ENCODE results near the gene RNF220. TPM values are rescaled to one million over a fixed set of nuclear protein-coding genes. Genes with fewer than 3 reads are reported as not detected.

Gene RNF220
- total and polyA plus RNA-seq, 10 donors = 59.0 to 126 (median 71.7) TPM

DNA sequence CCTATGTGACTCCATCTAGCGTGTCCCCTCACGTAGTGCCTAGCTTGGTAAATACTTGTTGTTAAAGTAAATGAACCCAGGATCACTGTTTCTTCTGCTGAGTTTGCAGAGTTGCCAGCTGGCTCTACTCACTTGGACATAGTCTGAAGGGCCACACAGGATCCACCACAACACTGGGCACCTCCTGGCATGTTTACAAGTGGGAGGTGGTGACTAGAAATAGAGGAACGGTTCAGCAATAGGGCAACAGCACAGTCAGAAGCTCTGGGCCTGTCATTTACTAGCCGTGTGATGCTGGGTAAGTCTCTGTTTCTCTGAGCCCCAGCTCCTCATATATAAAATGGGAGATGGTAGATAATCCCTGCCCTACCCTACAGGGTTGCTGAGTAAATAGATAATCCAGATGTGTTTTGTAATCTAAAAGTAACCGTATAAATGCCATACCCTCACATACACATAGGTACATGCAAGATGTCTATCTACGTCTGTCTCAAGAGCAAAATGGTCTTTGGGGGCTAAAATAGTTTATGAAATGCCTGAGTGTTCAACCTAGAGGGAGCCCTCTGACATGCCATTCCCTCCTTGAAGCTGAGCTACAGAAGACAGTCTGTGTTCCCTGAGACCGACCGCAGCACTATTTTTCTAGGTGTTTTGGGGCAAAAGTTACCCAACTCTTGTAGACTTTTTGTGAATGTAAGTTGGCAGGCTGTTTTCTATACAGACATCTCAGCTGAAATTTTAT is 20.5 kb downstream of the RNF220 start:
- WGBS, 5 donors = 54 to 74% (median 63%) methylated on average over 8 of the region's 8 CpGs
- no peaks in the 10 kb centered on the region for H3K9me3 ChIP-seq
- H3K27ac ChIP-seq = no peak overlapping the region
- H3K4me3 ChIP-seq = no peak overlapping the region
- H3K36me3 ChIP-seq = no peaks in the 10 kb centered on the region
- DNase-seq = no peak
- TF ChIP-seq POLR2A (IDR thresholded peaks at IDR 0.05) (no peak), POLR2AphosphoS5 (IDR thresholded peaks at IDR 0.05) (no peak), CTCF (IDR thresholded peaks at IDR 0.05 in 8 of 11, conservative IDR thresholded peaks at IDR 0.05 in 3 of 11) (no peak)
- H3K27me3 ChIP-seq (replicated peaks in 1 of 7) = peaks cover 0 to 100% (median 32%) of the 10 kb centered on the region in 7 donors
- peaks cover 0 to 30% (median 13%) of the 10 kb centered on the region in 6 donors for H3K4me1 ChIP-seq
- intact Hi-C loops (cut with DNase I; ENCODE audit: low total_unique reads) = no loop called here

DNA sequence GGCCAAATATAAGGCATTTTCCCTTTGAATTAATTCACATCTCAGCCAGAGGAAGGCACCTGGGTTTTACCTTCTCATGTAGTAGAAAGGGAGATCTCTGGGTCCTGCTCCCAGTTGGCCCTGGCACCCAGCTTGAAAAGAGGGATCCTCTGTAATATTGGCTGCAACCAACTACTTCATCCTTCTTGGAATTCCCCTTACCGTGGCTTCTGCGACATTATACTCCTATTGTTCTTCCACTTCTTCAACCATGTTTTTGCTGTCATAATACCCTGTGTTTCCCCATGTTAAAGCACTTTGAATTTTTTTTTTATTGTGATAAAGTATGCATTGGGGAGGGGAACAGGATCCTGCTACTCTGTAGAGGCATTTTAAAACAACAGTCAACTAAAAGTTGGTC is 26.8 kb downstream of the RNF220 start:
- no peak for DNase-seq
- H3K27ac ChIP-seq = no peak overlapping the region
- H3K4me3 ChIP-seq = no peak overlapping the region
- peaks cover 0 to 24% (median 0%) of the 10 kb centered on the region in 6 donors for H3K4me1 ChIP-seq
- no peaks in the 10 kb centered on the region for H3K9me3 ChIP-seq
- intact Hi-C loops (cut with DNase I; ENCODE audit: low total_unique reads) = no loop called here
- H3K27me3 ChIP-seq (replicated peaks in 1 of 7) = peaks cover 0 to 39% (median 0%) of the 10 kb centered on the region in 7 donors
- no peak for TF ChIP-seq POLR2A (IDR thresholded peaks at IDR 0.05)
- no peak for TF ChIP-seq CTCF (IDR thresholded peaks at IDR 0.05 in 8 of 11, conservative IDR thresholded peaks at IDR 0.05 in 3 of 11)
- TF ChIP-seq POLR2AphosphoS5 (IDR thresholded peaks at IDR 0.05) = no peak
- H3K36me3 ChIP-seq = no peaks in the 10 kb centered on the region
- 42 to 77% (median 55%) methylated on average over 2 of the region's 2 CpGs for WGBS, 5 donors

DNA sequence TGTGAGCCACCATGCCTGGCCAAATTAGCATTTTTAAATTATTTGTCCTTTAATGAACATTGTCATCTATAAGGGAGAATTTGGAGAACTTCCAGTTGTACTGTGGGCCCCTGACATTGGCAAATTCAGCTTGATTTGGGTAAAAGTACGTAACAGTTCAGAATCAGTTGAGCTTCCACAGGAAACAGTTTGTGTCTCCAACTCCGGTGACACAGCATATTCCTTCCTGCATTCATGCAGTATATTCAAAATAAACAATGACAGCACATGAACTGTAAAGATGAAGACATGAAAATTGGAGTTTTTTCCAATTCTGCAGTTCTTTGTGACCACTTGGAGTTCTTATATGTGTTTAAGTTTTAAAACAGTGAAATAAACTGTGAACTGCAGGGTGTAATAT is 28.2 kb downstream of the RNF220 start:
- no peak for DNase-seq
- Histone ChIP-seq H3K27ac (peak overlapping the region in 2 of 8 donors; percentile 22 to 31), H3K4me1 (peaks cover 0 to 24% (median 0%) of the 10 kb centered on the region in 6 donors), H3K27me3 (replicated peaks in 1 of 7) (peaks cover 0 to 26% (median 0%) of the 10 kb centered on the region in 7 donors), H3K36me3 (no peaks in the 10 kb centered on the region), H3K4me3 (no peak overlapping the region), H3K9me3 (no peaks in the 10 kb centered on the region)
- intact Hi-C loops (cut with DNase I; ENCODE audit: low total_unique reads) = no loop called here
- TF ChIP-seq POLR2A (IDR thresholded peaks at IDR 0.05) = no peak
- no peak for TF ChIP-seq POLR2AphosphoS5 (IDR thresholded peaks at IDR 0.05)
- TF ChIP-seq CTCF (IDR thresholded peaks at IDR 0.05 in 8 of 11, conservative IDR thresholded peaks at IDR 0.05 in 3 of 11) = no peak
- WGBS, 5 donors = 17 to 37% (median 36%) methylated on average over 2 of the region's 2 CpGs

GRCh38 chr1:44436401-44437106 is 31.5 kb downstream of the RNF220 start:
- intact Hi-C loops (cut with DNase I; ENCODE audit: low total_unique reads) = no loop called here
- no peak for DNase-seq
- Histone ChIP-seq H3K4me1 (peaks cover 0 to 18% (median 0%) of the 10 kb centered on the region in 6 donors), H3K36me3 (no peaks in the 10 kb centered on the region), H3K4me3 (no peak overlapping the region), H3K27ac (no peak overlapping the region), H3K9me3 (no peaks in the 10 kb centered on the region), H3K27me3 (replicated peaks in 1 of 7) (no peaks in the 10 kb centered on the region)
- TF ChIP-seq CTCF (IDR thresholded peaks at IDR 0.05 in 8 of 11, conservative IDR thresholded peaks at IDR 0.05 in 3 of 11) (no peak), POLR2A (IDR thresholded peaks at IDR 0.05) (no peak), POLR2AphosphoS5 (IDR thresholded peaks at IDR 0.05) (no peak)
- 63 to 69% (median 64%) methylated on average over 5 of the region's 5 CpGs for whole genome bisulfite sequencing, 5 donors

All from spleen (tissue), 11 donors.